Posterior vena cava (tissue), 2 donors: Measurements from ENCODE around the gene SEPTIN6. TPM values are rescaled to one million over a fixed set of nuclear protein-coding genes. Genes with fewer than 3 reads are reported as not detected.

Experiments
- DNase-seq: peaks from one replicate; pipeline ENCODE4 v3.0.0-alpha.2; 2020; ENCODE audit warnings: low spot score
- intact Hi-C, 2 donors: fragments of 100-400 bp; cut with DNase I; formaldehyde crosslinking; loops; one replicate each; pipeline versions ENCODE4 v1.14.1 to v1.14.2; 2022 to 2023
- long read RNA-seq, 2 donors: library from polyadenylated mRNA; unstranded; transcript quantifications; one replicate each; pipeline ENCODE4 v2.0.0, GENCODE V29; 2020 to 2021
- total RNA-seq, 2 donors: library from RNA; stranded (reverse); fragmentation: NEBNext Ultra II Directional; extraction: Animal tissue kit (Norgen Biotek cat#: 25700); gene quantifications; one replicate each; pipeline ENCODE4 v1.2.1, GENCODE V29; 2021
- donor health status: DM: yes; HTN: yes; CAD: no.
- donor health status: DM: yes; HTN: yes; CAD: no.

The SEPTIN6 gene
- total RNA-seq: 10 to 100 TPM; 19.4 to 22.3 TPM
- long read RNA-seq, donor 1, full-length matches to known transcripts: 6 of 8 reads
- long read RNA-seq, donor 1, partial matches to known transcripts: 1 of 8 reads
- long read RNA-seq, donor 1, other reads (novel, unspliced or antisense): 1 of 8 reads
- long read RNA-seq, donor 2, full-length matches to known transcripts: 69 of 127 reads
- long read RNA-seq, donor 2, partial matches to known transcripts: 46 of 127 reads
- long read RNA-seq, donor 2, other reads (novel, unspliced or antisense): 12 of 127 reads

- intact Hi-C loops: no loop called here
- peak; percentile 90 for DNase-seq
Observed at GRCh38 chrX:119693040-119693995, at the start of gene SEPTIN6. Gene SEPTIN6, minus strand, starts transcription at chrX:119693168. Its CDS starts 63 bp downstream, at chrX:119693105.

- intact Hi-C loops: no loop called here
- no peak for DNase-seq
Observed at GRCh38 chrX:119738742-119739141, 45.8 kb upstream of the SEPTIN6 start.

GRCh38 chrX:119736206-119736764, 43.3 kb upstream of the SEPTIN6 start:
- DNase-seq: no peak
- intact Hi-C loops: no loop called here

- intact Hi-C loops: no loop called here
- DNase-seq: no peak
Observed at GRCh38 chrX:119735467-119735866, 42.5 kb upstream of the SEPTIN6 start.

- no peak for DNase-seq
- intact Hi-C loops: no loop called here
Observed at GRCh38 chrX:119734897-119735339, 42.0 kb upstream of the SEPTIN6 start.

GRCh38 chrX:119729408-119730201, 36.6 kb upstream of the SEPTIN6 start:
- no peak for DNase-seq
- intact Hi-C loops: loop anchor here in 1 of 2 donors (10.0 kb wide), 1 partner anchor 785 kb away; no protein-coding TSS in a partner anchor

GRCh38 chrX:119728487-119728886, 35.5 kb upstream of the SEPTIN6 start:
- intact Hi-C loops: loop anchor here in 1 of 2 donors (10.0 kb wide), 1 partner anchor 784 kb away; no protein-coding TSS in a partner anchor
- DNase-seq: no peak

- DNase-seq: no peak
- intact Hi-C loops: loop anchor here in 1 of 2 donors (10.0 kb wide), 1 partner anchor 782 kb away; no protein-coding TSS in a partner anchor
Observed at GRCh38 chrX:119726900-119727555, 34.1 kb upstream of the SEPTIN6 start.

- intact Hi-C loops: loop anchor here in 1 of 2 donors (10.0 kb wide), 1 partner anchor 777 kb away; no protein-coding TSS in a partner anchor
- DNase-seq: no peak
Observed at GRCh38 chrX:119721926-119722325, 29.0 kb upstream of the SEPTIN6 start.

- intact Hi-C loops: loop anchor here in 1 of 2 donors (10.0 kb wide), 1 partner anchor 777 kb away; no protein-coding TSS in a partner anchor
- no peak for DNase-seq
Observed at GRCh38 chrX:119721487-119721886, 28.5 kb upstream of the SEPTIN6 start.

- no peak for DNase-seq
- intact Hi-C loops: no loop called here
Observed at GRCh38 chrX:119709630-119710029, 16.7 kb upstream of the SEPTIN6 start.

GRCh38 chrX:119708936-119709335, 16.0 kb upstream of the SEPTIN6 start:
- DNase-seq: no peak
- intact Hi-C loops: no loop called here

GRCh38 chrX:119706616-119707015, 13.6 kb upstream of the SEPTIN6 start:
- no peak for DNase-seq
- intact Hi-C loops: no loop called here

- intact Hi-C loops: no loop called here
Observed at GRCh38 chrX:119698845-119699244, 5.9 kb upstream of the SEPTIN6 start.

GRCh38 chrX:119696251-119696890, 3.4 kb upstream of the SEPTIN6 start:
- DNase-seq: no peak
- intact Hi-C loops: no loop called here

More at GRCh38 chrX:119698845-119699244, 5.9 kb upstream of the SEPTIN6 start:
- no peak for DNase-seq

GRCh38 chrX:119695535-119696050, 2.6 kb upstream of the SEPTIN6 start:
- intact Hi-C loops: no loop called here
- no peak for DNase-seq
